ENCODE data around the gene DCANP1.

DNA sequence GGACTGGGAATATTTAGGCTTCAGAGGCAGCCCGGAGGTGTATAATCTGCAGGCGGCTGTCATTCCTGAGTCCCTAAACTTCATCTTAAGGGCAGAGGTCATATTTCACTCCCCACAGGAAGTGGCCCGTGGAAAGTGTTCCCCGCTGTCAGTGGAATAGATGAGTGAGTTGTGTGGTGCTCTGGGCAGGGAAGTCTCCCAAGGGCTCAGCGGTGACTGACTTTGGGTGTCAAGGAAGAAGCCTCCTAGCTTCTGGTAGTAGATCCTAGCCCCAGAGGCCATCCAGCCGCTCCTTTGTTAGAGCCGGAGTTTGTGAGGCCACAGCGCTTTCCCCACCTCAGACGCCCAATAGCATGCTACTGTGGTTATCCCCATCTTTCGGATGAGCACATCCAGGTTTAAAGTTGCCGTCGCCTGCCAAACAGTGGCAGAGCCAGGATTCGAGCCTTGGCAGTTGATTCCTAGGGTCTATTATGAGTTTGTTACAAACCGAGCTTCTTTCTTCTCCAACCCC lies 43.9 kb upstream of the DCANP1 start:
- no peak for TF ChIP-seq POLR2A (IDR thresholded peaks at IDR 0.05; ENCODE audit: borderline replicate concordance, extremely low read depth, insufficient read depth, insufficient read length)
- TF ChIP-seq, protein P1, sequence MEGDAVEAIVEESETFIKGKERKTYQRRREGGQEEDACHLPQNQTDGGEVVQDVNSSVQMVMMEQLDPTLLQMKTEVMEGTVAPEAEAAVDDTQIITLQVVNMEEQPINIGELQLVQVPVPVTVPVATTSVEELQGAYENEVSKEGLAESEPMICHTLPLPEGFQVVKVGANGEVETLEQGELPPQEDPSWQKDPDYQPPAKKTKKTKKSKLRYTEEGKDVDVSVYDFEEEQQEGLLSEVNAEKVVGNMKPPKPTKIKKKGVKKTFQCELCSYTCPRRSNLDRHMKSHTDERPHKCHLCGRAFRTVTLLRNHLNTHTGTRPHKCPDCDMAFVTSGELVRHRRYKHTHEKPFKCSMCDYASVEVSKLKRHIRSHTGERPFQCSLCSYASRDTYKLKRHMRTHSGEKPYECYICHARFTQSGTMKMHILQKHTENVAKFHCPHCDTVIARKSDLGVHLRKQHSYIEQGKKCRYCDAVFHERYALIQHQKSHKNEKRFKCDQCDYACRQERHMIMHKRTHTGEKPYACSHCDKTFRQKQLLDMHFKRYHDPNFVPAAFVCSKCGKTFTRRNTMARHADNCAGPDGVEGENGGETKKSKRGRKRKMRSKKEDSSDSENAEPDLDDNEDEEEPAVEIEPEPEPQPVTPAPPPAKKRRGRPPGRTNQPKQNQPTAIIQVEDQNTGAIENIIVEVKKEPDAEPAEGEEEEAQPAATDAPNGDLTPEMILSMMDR (IDR thresholded peaks at IDR 0.05 in 2 of 3, conservative IDR thresholded peaks at IDR 0.05 in 1 of 3; ENCODE audit: borderline replicate concordance in 1 of 3, insufficient read depth in 1 of 3, low read depth in 2 of 3, low read length in 2 of 3): no peak
- TF ChIP-seq SP1 (IDR thresholded peaks at IDR 0.05; ENCODE audit: low read depth): no peak
- no peak for TF ChIP-seq CEBPB (IDR thresholded peaks at IDR 0.05; ENCODE audit: low read depth)
- no peak for TF ChIP-seq EZH2 (IDR thresholded peaks at IDR 0.05)
- no peak for TF ChIP-seq ZNF274 (IDR thresholded peaks at IDR 0.05; ENCODE audit: low read depth, low read length)
- no peak for TF ChIP-seq SRF (IDR thresholded peaks at IDR 0.05; ENCODE audit: low read depth)
- TF ChIP-seq POLR2AphosphoS5 (IDR thresholded peaks at IDR 0.05; ENCODE audit: low read depth, low read length): no peak
- no peak for TF ChIP-seq EZH2phosphoT487 (IDR thresholded peaks at IDR 0.05; ENCODE audit: borderline replicate concordance)
- TF ChIP-seq TCF7L2 (IDR thresholded peaks at IDR 0.05; ENCODE audit: borderline replicate concordance, extremely low read depth, insufficient read depth, insufficient read length): no peak
- TF ChIP-seq, protein P2, sequence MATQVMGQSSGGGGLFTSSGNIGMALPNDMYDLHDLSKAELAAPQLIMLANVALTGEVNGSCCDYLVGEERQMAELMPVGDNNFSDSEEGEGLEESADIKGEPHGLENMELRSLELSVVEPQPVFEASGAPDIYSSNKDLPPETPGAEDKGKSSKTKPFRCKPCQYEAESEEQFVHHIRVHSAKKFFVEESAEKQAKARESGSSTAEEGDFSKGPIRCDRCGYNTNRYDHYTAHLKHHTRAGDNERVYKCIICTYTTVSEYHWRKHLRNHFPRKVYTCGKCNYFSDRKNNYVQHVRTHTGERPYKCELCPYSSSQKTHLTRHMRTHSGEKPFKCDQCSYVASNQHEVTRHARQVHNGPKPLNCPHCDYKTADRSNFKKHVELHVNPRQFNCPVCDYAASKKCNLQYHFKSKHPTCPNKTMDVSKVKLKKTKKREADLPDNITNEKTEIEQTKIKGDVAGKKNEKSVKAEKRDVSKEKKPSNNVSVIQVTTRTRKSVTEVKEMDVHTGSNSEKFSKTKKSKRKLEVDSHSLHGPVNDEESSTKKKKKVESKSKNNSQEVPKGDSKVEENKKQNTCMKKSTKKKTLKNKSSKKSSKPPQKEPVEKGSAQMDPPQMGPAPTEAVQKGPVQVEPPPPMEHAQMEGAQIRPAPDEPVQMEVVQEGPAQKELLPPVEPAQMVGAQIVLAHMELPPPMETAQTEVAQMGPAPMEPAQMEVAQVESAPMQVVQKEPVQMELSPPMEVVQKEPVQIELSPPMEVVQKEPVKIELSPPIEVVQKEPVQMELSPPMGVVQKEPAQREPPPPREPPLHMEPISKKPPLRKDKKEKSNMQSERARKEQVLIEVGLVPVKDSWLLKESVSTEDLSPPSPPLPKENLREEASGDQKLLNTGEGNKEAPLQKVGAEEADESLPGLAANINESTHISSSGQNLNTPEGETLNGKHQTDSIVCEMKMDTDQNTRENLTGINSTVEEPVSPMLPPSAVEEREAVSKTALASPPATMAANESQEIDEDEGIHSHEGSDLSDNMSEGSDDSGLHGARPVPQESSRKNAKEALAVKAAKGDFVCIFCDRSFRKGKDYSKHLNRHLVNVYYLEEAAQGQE (IDR thresholded peaks at IDR 0.05; ENCODE audit: low read depth): no peak
- TF ChIP-seq EGR1 (IDR thresholded peaks at IDR 0.05; ENCODE audit: low read depth): no peak
- no peak for TF ChIP-seq JUND (IDR thresholded peaks at IDR 0.05)
- TF ChIP-seq, protein P3, sequence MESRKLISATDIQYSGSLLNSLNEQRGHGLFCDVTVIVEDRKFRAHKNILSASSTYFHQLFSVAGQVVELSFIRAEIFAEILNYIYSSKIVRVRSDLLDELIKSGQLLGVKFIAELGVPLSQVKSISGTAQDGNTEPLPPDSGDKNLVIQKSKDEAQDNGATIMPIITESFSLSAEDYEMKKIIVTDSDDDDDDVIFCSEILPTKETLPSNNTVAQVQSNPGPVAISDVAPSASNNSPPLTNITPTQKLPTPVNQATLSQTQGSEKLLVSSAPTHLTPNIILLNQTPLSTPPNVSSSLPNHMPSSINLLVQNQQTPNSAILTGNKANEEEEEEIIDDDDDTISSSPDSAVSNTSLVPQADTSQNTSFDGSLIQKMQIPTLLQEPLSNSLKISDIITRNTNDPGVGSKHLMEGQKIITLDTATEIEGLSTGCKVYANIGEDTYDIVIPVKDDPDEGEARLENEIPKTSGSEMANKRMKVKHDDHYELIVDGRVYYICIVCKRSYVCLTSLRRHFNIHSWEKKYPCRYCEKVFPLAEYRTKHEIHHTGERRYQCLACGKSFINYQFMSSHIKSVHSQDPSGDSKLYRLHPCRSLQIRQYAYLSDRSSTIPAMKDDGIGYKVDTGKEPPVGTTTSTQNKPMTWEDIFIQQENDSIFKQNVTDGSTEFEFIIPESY (IDR thresholded peaks at IDR 0.05; ENCODE audit: extremely low read depth, insufficient replicate concordance, low read length): no peak
